22Rv1 (cell line): ENCODE measurements around the gene EXD2.

ENCODE experiments used
- H3K27ac ChIP-seq: fragments of 450-650 bp; 2 replicates; pipeline ENCODE4 v1.5.1; 2017
- ZFX ChIP-seq: fragments of 450-650 bp; IDR thresholded peaks from 2 replicates; pipeline ENCODE4 v1.6.1; 2017; ENCODE audit warnings: antibody characterized with exemption, borderline replicate concordance
- TF ChIP-seq, protein P1 (sequence below): fragments of 450-650 bp; IDR thresholded peaks from 2 replicates; pipeline ENCODE4 v1.5.1; 2017; ENCODE audit warnings: mild to moderate bottlenecking

The EXD2 gene

DNA sequence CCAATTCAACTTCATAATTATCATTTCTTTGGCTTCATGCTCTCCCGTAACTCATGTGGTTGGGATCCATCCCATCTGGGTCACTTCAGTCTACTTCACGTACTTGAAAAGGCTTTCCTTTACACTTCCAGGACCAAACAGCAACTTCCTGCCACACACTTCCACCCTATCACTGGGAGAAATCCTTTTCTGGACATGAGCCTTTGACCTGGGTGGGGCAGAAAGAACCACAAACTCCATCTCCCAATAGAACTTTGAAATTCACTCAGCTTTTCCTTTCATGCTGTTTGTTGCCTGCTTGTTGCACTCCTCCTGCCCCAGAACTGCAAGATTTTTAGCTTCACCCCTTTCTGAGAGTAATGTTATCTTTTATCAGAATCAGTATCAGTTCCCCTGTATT, 50.3 kb downstream of the EXD2 start:
- no peak for TF ChIP-seq ZFX
- TF ChIP-seq, protein P1, sequence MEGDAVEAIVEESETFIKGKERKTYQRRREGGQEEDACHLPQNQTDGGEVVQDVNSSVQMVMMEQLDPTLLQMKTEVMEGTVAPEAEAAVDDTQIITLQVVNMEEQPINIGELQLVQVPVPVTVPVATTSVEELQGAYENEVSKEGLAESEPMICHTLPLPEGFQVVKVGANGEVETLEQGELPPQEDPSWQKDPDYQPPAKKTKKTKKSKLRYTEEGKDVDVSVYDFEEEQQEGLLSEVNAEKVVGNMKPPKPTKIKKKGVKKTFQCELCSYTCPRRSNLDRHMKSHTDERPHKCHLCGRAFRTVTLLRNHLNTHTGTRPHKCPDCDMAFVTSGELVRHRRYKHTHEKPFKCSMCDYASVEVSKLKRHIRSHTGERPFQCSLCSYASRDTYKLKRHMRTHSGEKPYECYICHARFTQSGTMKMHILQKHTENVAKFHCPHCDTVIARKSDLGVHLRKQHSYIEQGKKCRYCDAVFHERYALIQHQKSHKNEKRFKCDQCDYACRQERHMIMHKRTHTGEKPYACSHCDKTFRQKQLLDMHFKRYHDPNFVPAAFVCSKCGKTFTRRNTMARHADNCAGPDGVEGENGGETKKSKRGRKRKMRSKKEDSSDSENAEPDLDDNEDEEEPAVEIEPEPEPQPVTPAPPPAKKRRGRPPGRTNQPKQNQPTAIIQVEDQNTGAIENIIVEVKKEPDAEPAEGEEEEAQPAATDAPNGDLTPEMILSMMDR, result no peak
- no peak overlapping the region for H3K27ac ChIP-seq

DNA sequence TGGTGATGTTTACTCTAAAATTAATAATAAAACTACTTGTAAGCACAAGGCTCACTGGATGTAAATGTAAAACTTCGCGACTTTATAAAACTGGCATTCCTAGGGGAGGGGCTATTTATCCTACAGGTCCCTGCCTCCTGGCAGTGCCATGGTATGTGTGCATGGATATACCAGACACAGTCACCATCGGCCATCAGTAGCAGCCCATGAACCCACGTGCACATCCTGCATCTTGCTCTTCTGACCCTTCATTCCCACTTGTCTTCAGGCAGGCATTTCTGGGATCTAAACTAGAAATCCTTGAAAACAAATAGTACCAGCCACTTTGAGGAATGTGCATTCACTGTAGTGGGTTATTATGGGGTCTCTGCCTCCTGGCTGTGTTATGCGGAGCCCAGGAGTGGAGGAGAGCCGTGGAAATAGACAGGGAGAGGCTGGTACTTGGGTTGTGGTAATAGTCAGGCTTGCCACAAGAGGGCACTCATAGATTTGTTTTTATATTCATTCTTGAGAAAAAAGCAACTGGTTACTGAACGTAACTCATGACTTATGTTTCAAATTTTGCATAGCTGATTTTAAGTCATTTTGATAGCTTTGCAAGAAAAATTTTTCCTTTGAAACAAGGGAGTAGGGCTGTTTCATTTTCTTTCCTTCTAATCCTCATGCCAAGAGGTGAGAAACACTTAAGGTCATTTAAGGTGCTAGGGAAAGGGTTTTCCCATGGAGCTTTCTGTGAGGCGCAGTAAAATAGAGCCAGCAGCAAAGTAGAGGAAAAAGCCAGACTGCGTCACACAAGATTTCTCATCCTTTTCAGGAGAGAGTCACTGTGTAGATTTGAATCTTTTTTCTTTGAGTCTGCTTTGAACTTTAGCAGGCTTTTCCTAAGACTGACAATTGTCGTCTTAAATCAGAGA, 51.3 kb downstream of the EXD2 start:
- TF ChIP-seq ZFX, result no peak
- TF ChIP-seq, protein P1, result peak; percentile 81
- no peak overlapping the region for H3K27ac ChIP-seq

- H3K27ac ChIP-seq, result no peak overlapping the region
- TF ChIP-seq ZFX, result no peak
- TF ChIP-seq, protein P1, result no peak
These were observed 53.6 kb downstream of the EXD2 start for GRCh38 chr14:69244946-69245345.

- no peak overlapping the region for H3K27ac ChIP-seq
- TF ChIP-seq, protein P1, result no peak
- no peak for TF ChIP-seq ZFX
These were observed 55.0 kb downstream of the EXD2 start for GRCh38 chr14:69246331-69246730.

DNA sequence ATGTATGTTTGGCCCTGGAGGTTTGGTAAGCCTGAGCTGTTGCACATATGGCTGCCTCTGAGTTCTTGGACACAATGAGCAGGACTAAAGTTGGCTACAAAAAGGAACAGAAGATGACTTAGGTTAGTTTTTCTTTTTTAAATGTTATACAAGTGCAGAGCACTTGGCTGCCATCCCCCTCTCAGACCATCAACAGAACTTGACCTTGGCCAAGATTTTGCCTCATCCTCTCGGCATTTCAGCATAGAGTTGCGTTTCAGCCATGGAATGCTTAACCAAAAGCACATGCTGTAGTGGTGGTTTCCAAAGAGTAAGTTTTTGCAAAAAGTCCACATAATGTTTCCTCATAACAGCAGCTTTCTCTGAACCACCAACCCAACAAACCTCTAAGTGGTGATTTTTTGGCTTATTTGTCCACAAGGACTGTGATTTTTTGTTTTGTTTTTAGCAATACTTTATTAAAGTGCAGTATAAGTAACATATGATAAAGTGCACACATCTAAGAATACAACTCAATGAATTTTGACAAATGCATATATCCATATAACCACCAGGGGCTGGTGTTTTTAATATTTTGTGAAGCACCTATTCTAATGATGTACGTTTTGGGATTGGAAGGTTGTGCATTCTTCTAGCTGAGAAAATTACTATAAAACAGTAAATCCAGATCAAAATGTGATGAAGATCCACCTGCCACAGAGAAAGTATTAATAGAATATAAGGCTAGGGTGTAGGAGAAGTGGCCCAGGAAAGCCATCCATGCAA, 56.6 kb downstream of the EXD2 start:
- no peak overlapping the region for H3K27ac ChIP-seq
- TF ChIP-seq, protein P1, result peak; percentile 26
- TF ChIP-seq ZFX, result no peak

GRCh38 chr14:69249603-69250002, 58.3 kb downstream of the EXD2 start:
- H3K27ac ChIP-seq, result no peak overlapping the region
- no peak for TF ChIP-seq ZFX
- TF ChIP-seq, protein P1, result no peak

DNA sequence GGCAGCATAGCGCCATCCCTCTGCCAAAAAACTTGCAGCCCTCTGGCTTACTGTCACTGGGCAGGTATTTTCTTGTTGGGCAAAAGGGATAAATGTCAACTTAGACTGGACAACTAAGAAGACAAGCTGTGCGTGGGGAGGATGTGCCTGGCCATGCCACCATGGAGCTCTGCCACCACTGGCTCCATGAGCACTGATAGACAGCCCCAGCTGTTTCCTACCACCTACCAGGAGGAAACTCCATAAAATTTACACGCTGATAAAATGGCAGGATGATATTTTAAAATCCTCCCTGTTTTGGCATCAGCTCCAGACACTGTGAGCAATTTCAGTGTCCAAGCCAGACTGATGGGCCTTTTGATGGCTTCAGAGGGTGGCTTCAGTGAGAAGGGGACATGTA, 61.6 kb downstream of the EXD2 start:
- no peak for TF ChIP-seq ZFX
- TF ChIP-seq, protein P1, result no peak
- H3K27ac ChIP-seq, result no peak overlapping the region
